Epidermal melanocyte (primary cell): ENCODE measurements around the gene NFATC3.

Experiments used
- DNase-seq: peaks from one replicate; pipeline ENCODE4 v3.0.0; 2011; ENCODE audit warnings: low spot score; ENCODE audit not compliant: insufficient read length

NFATC3 gene

GRCh38 chr16:68085259-68086071, at the start of gene NFATC3:
TSS of gene NFATC3 (plus strand) at chr16:68085370. CDS start at chr16:68085682, 312 bp downstream.
- DNase-seq: peak; percentile 95

DNA sequence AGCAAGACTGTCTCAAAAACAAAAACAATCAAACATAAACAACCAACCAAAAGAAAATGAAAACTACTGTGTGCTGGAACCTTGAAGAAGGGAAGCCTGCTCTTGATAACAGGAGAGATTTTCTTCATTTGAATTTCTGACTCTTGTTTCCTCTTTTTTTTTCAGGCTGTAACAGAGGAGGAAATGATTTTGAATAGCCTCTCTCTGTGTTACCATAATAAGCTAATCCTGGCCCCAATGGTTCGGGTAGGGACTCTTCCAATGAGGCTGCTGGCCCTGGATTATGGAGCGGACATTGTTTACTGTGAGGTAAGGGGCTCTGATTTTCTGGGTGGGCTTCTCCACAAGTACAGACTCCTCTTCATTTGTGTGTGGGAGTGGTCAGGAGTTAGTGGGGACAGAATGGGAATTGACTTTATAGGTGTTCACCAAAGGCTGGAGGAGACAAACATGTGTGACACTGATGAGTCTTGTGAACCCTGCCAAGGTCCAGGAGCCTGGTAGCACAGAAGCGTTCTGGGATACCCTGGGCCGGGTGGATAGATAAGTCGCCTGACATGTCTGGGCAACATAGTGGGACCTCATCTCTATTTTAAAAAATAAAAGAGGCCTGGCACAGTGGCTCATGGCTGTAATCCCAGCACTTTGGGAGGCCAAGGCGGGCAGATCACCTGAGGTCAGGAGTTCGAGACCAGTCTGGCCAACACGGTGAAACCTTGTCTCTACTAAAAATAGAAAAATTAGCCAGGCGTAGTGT, 47.2 kb upstream of the NFATC3 start:
- DNase-seq: no peak

DNA sequence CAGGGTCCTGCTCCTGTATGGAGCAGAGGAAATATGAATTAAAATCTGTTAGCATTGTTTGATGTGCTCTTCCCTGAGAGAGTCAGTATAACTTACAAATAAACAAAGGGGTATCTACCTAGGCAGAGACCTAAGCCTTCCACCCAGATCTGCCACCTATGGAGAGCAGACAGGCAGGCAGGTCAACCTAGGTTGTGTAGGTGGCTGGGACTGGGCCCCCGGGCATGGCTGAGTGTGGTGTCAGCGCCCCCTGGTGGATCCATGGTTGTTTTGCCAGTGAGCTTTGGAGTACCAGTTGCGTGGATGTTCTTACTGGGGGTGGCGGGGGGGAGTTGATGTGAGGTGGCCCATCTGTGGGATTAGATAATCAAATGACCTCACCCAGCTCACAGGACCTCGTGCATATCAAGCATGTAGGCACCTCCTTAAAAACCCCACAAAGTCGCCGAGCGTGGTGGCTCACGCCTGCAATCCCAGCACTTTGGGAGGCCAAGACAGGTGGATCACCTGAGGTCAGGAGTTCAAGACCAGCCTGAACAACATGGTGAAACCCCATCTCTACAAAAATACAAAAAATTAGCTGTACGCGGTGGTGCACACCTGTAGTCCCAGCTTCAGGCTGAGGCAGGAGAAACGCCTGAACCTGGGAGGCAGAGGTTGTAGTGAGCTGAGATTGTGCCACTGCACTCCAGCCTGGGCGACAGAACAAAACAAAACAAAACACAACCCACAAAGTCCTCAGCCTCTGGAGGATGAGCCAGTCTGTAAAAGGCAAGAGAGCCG, 44.5 kb upstream of the NFATC3 start:
- DNase-seq: peak; percentile 46

GRCh38 chr16:68041783-68042182, 43.4 kb upstream of the NFATC3 start:
- no peak for DNase-seq

DNA sequence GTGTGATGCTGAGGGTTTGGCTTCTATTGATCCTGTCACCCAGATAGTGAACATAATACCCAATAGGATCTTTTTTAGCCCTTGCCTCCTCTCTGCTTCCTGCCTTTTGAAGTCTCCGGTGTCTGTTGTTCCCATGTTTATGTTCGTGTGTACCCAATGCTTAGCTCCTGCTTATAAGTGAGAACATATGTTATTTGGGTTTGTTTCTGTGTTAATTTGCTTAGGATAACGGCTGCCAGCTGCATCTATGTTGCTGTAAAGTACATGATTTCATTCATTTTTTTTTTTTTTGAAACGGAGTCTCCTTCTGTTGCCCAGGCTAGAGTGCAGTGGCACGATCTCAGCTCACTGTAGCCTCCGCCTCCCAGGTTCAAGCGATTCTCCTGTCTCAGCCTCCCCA, 39.1 kb upstream of the NFATC3 start:
- no peak for DNase-seq

- no peak for DNase-seq
Measured at GRCh38 chr16:68047987-68048386, 37.2 kb upstream of the NFATC3 start.

DNA sequence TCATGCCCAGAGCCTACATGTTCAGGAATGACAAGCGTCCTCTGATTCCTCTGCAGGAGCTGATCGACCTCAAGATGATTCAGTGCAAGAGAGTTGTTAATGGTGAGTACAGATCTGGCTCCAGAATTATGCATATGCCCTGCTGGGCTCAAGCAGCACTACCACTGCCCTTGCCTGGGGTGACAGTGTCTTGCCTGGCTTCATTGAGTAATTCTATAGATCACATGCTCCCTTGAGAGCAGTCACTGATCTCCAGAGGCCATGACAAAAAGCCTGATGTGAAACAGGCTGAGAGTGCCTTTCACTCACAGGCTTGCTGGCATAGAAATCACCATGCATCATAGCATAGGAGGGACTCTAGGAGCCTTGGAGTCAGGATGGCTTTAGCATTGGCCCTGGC, 35.7 kb upstream of the NFATC3 start:
- no peak for DNase-seq

DNA sequence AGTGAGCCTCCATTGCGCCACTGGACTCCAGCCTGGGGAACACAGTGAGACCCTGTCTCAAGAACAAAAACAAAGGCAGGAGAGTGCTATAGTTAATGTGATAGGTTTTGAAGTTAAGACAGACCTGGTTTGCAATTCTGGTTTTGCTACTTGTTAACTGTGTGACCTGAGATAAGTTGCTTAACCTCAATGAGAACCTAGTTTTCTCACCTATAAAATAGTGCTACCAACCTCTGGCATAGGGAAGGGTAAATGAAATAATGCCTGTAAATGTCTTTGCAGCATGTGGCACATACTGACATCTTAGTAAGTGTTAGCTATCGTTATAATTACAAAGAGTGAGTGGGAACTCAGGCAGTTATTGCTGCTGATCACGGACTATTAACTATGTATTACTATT, 29.8 kb upstream of the NFATC3 start:
- DNase-seq: no peak

DNA sequence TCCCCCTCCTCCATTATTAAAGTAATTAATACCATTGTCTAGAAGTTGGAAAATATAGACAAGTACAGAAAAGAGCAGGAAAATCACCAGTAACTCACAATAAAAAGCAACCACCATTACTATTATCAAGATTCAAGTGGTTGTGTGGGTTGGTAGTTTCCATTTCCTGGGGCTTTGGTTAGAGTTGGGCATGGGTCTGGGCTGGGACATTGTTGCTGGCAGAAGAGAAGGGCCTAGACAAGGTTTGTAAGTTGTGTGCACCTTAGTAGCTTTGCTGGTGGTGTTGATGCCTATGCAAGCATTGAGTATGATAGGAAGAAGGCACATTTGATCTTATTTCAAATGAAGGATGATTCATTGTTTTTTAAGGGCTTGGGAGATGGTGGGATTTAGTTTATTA, 25.4 kb upstream of the NFATC3 start:
- no peak for DNase-seq

- no peak for DNase-seq
Measured at GRCh38 chr16:68061396-68061795, 23.8 kb upstream of the NFATC3 start.

DNA sequence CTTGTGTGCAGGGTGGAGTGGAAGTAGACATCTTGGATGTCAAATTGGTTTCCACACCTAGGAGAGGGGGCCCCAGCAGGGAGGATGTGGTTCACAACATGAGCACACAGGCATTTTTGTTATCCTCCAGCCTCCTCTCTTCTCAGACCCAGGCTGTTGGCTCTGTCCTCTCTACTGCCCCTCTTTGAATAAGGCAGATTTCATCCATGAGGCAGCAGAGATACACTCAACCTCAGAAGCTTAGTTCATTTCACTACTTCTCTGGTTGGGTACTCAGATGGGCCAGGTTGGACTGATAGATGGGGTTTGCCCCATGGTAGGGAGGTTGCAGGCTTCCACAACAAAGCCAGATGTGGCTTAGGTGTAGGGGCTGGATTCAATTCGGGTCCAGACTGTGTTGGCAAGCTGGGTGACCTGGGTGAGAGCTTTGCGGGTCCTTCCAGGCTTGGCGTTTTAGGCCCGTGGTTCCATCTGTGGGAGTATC, 22.2 kb upstream of the NFATC3 start:
- DNase-seq: no peak

GRCh38 chr16:68064791-68065365, 20.3 kb upstream of the NFATC3 start:
- peak; percentile 85 for DNase-seq

- DNase-seq: no peak
Measured at GRCh38 chr16:68065716-68066305, 19.4 kb upstream of the NFATC3 start.

DNA sequence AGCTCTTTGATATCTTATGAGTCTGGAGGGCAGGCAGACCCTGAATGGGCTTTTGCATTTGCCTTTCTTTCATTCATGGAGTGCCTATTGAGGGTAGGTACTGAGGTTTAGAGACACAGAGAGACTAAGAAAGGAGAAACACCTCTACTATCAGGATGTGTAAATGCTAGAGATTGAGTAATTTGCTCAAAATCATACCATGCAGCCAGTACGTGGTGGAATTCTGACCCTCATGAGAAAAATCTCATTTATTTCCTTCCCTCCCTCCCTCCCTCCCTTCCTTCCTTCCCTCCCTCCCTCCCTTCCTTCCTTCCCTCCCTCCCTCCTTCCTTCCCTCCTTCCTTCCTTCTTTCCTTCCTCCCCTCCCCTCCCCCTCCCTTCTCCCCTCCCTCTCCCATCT, 18.4 kb upstream of the NFATC3 start:
- DNase-seq: no peak

DNA sequence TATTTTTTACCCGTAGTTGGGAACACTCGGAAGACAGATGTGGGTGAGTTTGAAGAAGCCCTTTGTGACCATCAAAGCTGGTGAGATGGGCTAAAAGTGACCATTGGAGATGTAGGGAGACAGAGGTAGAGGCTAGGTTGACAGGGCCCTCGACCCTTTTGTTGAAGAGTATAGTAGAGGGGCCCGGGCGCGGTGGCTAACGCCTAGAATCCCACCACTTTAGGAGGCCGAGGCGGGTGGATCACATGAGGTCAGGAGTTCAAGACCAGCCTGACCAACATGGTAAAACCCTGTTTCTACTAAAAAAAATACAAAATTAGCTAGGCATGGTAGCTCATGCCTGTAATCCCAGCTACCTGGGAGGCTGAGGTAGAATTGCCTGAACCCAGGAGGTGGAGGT, 16.2 kb upstream of the NFATC3 start:
- DNase-seq: no peak

- DNase-seq: no peak
Measured at GRCh38 chr16:68069511-68070248, 15.5 kb upstream of the NFATC3 start.

GRCh38 chr16:68070249-68070730, 14.9 kb upstream of the NFATC3 start:
- no peak for DNase-seq

- DNase-seq: no peak
Measured at GRCh38 chr16:68070806-68071517, 14.2 kb upstream of the NFATC3 start.

- no peak for DNase-seq
Measured at GRCh38 chr16:68071518-68071901, 13.7 kb upstream of the NFATC3 start.
